SK-N-SH (cell line): Measurements from ENCODE around the gene FGB.

Source experiments
- CTCF ChIP-seq: fragments of 200-600 bp; sonication (generic); IDR thresholded peaks from 2 replicates; pipeline ENCODE4 v1.6.1; 2017; ENCODE audit warnings: antibody characterized with exemption, mild to moderate bottlenecking, moderate library complexity
- EP300 ChIP-seq, 2 experiments: IDR thresholded peaks; 2 replicates each; pipeline versions ENCODE4 v1.4.0 to v1.6.1; 2012; ENCODE audit warnings: borderline replicate concordance in 1 of 2, low read depth in 1 of 2, low read length in 1 of 2
- FOSL2 ChIP-seq: IDR thresholded peaks from 2 replicates; pipeline ENCODE4 v1.4.0; 2012; ENCODE audit warnings: low read depth, mild to moderate bottlenecking, moderate library complexity, borderline replicate concordance
- GABPA ChIP-seq: IDR thresholded peaks from 2 replicates; pipeline ENCODE4 v1.4.0; 2012; ENCODE audit warnings: low read depth, mild to moderate bottlenecking
- IRF3 ChIP-seq: fragments of 150-350 bp; IDR thresholded peaks from 2 replicates; pipeline ENCODE4 v1.6.1; 2016; ENCODE audit warnings: mild to moderate bottlenecking, low read depth, low read length
- MXI1 ChIP-seq: IDR thresholded peaks from 2 replicates; pipeline ENCODE4 v1.6.1; 2012; ENCODE audit warnings: mild to moderate bottlenecking, low read depth, low read length, improper control_type of control experiment
- POLR2AphosphoS5 ChIP-seq: IDR thresholded peaks from 2 replicates; pipeline ENCODE4 v1.6.1; 2012; ENCODE audit warnings: low read depth, low read length
- TF ChIP-seq, protein P1 (sequence below): IDR thresholded peaks from 2 replicates; pipeline ENCODE4 v1.4.0; 2012; ENCODE audit warnings: low read depth, borderline replicate concordance
- TF ChIP-seq, protein P2 (sequence below): fragments of 150-350 bp; IDR thresholded peaks from 2 replicates; pipeline ENCODE4 v1.6.1; 2017; ENCODE audit warnings: antibody characterized with exemption, low read length, low read depth, borderline replicate concordance

- TF ChIP-seq IRF3 (no peak), FOSL2 (no peak), GABPA (no peak), MXI1 (no peak), CTCF (no peak), POLR2AphosphoS5 (no peak), EP300 (IDR thresholded peaks at IDR 0.05; ENCODE audit: borderline replicate concordance in 1 of 2, low read depth in 1 of 2, low read length in 1 of 2) (no peak)
- TF ChIP-seq, protein P1, sequence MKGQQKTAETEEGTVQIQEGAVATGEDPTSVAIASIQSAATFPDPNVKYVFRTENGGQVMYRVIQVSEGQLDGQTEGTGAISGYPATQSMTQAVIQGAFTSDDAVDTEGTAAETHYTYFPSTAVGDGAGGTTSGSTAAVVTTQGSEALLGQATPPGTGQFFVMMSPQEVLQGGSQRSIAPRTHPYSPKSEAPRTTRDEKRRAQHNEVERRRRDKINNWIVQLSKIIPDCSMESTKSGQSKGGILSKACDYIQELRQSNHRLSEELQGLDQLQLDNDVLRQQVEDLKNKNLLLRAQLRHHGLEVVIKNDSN: no peak
- TF ChIP-seq, protein P2, sequence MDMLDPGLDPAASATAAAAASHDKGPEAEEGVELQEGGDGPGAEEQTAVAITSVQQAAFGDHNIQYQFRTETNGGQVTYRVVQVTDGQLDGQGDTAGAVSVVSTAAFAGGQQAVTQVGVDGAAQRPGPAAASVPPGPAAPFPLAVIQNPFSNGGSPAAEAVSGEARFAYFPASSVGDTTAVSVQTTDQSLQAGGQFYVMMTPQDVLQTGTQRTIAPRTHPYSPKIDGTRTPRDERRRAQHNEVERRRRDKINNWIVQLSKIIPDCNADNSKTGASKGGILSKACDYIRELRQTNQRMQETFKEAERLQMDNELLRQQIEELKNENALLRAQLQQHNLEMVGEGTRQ: no peak
Observed at GRCh38 chr4:154564311-154564710, 1.5 kb downstream of the FGB start.
